GM19239 (cell line): ENCODE results near the gene VCAN.

Source experiments
- DNase-seq: peaks from one replicate; pipeline ENCODE4 v3.0.0; 2011; ENCODE audit warnings: low spot score; ENCODE audit not compliant: insufficient read length
- FAIRE-seq: peaks from 2 replicates; lab custom pipeline; 2011; peaks lifted over from hg19 to GRCh38; lab: Jason Lieb, UNC

The VCAN gene

DNA sequence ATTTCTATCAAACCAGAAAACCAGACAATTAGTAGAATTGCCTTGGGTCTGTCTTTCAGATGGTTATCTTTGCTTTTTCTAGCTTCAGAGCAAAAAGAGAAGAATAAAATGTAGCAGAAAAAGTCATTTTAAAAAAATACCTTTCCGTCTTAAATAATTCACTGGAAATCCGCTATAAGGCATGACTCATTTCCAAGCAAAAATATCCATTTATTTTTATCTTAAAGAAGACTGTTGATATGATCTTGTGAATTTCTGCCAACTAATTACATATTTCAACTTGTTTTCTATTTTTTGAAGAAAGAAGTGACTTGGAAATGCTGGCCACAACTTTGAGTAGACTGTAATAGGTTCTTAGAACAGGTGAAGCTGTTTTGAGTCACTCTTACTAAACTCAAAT, 83.7 kb downstream of the VCAN start:
- DNase-seq = no peak
- FAIRE-seq = no peak

DNA sequence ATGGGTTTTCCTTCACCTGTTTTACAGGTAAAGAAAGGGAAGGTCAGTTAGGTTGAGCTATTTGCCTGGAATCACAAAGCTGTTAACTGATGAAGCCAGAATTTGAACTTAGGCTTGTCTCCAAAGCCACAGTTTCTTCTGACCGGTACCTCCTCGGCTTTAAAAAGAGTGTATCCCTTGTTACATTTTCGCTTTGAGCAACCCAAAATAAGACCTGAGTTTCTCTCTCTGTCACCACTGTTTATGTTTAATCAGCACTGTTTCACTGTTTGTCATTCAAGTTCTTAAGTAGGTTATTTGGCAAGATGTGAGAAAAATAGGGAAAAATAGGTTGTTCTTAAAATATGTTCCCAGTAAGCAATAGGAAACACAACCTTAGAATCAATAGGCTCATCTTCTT, 84.6 kb downstream of the VCAN start:
- no peak for DNase-seq
- FAIRE-seq = peak; percentile 42

DNA sequence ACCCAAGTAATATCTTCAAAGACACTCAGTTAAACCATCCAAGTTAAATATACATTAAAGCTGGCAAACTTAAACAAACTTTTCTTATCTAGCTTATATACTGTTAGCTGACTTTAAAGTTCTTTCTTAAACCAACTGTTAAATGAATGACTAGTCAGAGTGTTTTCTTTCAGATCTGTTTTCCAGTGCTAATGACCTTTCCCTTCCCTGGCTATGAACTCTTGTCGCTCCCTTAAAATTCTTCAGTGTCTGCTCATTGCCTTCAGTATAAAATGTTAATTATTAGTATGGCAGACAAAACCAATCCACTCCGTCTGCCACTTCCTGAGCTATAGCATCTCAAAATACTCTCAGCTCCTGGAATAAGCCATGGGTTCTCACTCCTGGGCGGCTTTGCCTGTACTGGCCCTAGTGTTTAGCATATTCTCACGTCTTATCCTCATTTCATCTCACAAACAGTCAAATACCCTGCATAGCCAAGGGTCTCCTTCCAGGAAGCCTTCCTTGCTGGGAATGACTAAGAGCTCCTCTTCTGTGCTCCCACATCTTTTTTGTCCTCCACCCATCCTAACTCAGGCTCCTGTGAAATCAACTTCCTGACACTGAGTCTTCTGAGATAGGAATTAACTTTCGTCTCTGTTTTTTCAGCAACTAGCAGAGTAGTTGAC, 87.7 kb downstream of the VCAN start:
- DNase-seq = no peak
- FAIRE-seq = no peak

DNA sequence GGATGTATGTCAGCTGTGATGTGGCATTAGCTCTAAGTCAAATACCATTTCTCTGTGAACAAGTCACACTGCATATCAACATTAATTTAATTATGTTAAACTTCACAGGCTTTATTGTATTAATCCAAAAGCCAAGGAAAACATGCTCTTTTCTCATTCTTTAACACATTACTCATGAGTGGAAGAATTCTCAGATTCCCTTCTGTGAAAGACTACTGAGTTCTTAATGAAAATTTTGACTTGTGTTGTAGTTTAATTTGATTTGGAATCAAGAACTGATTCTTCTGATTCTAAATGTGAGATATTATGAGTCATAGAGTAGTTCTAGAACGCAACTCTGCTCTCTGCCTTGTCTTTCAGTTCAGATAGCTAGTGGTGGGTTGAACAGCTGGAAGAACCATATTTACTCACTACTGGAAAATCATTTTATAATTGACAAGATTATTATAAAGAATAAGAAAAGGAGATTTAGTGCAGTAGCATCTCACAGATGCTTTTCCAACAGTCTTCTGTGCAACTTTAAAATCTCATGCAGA, 90.6 kb downstream of the VCAN start:
- FAIRE-seq (no peak), DNase-seq (no peak)

DNA sequence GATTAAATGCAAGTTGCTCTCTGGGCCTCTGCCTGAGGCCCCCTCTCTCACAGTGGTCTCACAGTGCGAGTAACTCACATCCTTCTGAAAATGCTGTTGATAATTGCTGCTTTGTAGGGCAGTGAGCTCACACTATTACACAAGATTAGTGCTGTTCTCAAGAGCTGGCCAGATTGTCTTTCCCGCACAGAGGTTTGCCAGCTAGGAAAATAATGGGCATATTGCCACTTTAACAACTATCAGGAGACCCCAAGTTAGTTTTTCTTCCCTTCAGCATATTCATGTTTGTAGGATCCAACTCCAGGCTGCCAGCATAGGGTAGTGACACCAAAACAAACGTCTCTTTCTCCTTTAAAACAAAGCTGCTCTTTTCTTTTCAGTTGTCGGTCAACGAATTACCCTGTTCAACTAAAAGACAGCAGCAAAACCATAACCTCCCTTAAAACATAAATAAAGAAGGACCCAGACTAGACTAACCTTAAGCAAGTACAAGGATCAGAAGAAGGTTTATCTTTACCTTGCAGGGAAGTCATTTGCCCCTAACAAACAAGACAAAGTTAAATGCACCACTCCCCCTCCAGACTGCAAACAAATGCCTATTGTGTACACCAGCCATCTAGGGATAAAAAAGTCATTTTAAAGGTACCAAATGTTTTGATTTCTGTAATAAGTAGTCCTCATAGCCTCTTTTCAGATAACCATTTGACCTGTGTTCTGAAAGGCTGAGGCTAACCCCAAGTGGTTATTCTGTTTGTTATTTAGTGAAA, 91.4 kb downstream of the VCAN start:
- DNase-seq = no peak
- FAIRE-seq = no peak

DNA sequence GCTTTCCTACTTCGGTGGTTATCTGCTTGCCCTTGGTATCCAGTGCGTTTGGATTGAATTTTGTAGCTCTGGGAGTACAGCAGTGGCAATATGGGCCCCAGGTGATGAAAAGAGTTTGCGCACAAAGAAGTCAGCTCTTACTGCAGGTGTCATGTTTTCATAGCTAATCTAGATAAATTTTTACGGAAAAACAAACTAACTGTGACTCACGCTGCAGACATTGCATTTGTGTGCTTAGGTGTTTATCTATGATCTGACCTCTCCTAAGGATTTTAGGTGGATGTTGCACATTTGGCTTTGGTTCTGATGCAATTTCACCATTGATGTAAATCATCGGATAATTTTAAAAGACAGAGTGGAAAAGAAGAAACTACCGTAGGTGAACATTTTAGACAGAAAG, 92.1 kb downstream of the VCAN start:
- FAIRE-seq (no peak), DNase-seq (no peak)

DNA sequence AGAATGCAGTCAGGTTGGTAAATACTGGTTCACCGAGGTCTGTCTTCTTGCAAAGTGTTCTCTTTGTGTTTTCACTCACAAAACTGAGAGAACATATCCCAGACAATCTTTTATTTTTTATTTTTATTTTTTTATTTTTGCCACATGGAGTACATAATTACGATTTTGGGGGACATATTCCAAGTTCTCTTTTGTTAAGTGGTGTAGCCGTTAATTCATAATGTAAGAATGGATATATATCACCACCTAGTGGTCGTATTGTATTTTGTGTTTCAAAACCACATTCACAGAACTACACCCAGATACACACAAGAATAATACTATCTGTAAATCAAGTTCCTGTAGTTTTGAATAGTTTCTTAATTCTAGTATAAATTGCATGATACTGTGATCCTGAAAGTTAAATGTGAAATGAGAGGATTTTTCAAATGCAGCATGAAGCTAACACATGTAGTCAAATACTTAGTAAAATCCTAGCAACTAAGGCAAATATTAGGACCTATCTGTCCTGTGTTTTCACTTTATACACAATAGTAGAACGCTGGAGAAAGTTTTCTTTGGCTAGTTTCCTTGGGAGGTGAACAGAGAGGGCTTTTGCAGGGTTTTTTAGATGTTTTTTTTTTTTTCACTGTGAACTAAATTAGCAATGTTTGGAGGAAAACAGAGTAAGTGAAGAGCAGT, 92.7 kb downstream of the VCAN start:
- FAIRE-seq (peak; percentile 79), DNase-seq (no peak)

DNA sequence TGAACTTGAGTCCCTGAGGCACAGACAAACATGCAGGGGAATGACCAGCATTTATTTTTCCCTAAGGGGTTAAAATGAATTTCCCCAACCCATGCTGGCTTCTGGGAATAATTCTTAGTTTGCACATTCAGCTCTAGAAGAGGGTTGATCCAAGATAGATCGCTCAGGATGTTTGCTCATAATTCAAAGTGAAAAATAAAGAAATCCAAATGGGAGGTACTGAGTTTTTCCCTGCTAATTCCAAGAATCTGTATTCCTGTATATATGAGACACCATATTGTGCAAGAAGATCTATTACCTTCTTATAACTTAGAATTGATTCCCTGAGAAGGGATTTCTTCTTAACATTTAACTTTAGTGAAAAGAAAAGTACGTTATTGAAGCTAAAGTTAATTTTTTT, 96.2 kb downstream of the VCAN start:
- FAIRE-seq = no peak

DNA sequence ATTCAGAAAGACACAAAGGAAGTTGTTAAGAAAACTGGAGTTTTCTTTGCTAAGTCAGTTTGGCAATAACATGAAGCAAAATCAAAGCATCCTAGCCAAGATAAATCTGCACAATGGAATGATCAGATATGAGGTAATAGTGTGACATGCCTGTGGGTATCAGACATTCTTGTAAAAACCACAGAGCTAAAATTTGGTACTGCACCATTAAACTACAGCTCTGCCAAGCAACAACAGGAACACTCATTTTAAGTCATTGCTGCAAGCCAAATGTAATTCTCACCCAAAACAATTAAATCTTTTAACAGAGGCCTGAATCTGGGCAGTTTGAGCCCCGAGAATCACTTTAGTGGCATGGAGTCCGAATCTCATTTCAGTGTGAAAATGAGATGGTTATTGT, 96.6 kb downstream of the VCAN start:
- FAIRE-seq = no peak
- no peak for DNase-seq

More for the DNA sequence above, 96.2 kb downstream of the VCAN start:
- DNase-seq = no peak

DNA sequence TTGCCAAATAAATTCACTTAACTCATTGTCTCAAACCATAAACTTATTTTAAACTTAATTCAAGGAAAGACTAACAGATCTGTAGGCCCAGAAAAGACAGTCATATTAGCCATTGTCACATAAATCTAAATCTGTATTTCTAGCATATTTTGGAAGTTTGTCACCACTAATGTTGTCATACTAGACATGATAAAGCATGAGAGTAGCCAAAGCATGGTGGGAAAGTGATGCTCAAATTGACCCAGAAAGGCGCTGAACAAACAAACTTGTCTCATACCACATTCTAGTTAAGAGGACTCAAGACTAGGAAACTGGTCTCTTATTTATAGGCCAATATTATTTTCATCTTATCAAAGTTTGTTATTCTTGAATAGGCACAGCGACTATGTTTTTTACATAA, 99.4 kb downstream of the VCAN start:
- no peak for FAIRE-seq
- DNase-seq = no peak

DNA sequence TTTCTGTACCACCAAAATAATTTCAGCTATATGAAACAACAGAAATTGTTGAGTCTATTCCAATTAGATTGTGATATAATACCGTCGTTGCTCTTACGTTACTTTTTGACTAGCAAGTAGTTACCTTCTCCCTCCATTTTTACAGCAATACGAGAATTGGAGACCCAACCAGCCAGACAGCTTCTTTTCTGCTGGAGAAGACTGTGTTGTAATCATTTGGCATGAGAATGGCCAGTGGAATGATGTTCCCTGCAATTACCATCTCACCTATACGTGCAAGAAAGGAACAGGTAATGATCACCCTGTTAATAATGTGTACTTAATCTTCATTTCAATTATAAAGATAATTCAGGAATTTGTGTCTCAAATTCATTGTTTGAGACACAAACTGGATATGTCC, 100.7 kb downstream of the VCAN start:
- DNase-seq = no peak
- no peak for FAIRE-seq

DNA sequence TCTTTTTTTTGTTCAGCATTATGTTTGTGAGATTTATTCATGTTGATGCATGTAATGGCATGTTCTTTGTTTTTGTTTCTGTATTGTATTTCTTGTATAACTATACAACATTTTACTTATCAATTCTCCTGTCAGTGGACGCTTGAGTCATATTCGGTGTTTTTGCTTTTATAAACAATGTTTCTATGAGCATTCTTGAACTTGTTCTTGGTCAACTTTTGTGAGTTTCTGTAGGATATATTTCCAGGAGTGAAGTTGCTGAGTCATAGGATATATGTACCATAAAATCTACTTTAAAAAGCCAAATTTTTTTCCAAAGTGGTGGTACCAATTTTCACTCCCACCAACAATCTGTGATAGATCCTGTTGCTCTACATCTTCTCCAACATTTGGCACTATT, 104.8 kb downstream of the VCAN start:
- no peak for DNase-seq
- no peak for FAIRE-seq

DNA sequence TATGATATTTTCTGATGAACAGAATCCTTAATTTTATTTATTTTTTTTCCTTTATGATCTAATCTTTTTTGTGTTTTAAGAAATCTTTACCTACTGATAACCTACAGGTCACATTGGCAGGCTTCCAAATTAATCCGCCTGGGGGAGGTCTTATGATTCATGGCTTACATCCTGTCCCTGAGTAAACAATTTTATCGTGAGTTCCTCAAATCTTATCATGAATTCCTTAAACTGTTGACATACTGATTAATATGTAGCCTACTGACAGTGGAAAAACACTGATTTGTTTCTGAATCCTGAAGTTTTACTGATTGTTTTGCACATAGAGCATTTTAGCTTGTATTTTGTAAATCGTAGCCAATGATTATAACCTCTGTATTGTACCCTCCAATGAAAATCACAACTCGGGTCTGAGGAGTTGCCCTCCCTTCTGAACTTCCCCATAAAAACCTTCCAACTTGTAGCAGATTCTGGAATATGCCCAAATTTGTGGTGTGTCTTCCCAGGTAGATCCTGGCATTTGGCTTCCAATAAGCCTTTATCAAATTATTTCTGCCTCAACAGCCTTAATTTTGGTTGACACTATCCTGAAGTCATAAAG, 105.6 kb downstream of the VCAN start:
- FAIRE-seq (no peak), DNase-seq (no peak)

DNA sequence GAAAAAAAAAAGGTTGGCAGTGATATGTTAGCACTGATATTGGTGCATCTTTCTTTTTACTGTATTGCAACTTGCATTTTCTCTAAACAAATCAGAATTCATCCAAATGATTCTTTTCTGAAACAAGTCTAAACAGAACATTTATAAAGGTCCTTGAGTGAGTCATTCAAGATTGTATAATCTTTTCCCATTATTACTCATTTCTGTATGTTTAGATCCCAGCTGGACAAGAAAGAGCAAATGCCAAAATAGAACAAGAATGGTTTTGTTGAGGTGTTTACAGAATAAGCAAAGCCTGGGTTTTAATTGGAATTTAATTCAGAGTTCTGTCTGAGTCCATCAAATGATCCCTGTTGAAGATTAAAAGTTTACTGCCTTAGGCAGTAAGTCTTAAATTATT, 112.3 kb downstream of the VCAN start:
- DNase-seq = no peak
- no peak for FAIRE-seq

DNA sequence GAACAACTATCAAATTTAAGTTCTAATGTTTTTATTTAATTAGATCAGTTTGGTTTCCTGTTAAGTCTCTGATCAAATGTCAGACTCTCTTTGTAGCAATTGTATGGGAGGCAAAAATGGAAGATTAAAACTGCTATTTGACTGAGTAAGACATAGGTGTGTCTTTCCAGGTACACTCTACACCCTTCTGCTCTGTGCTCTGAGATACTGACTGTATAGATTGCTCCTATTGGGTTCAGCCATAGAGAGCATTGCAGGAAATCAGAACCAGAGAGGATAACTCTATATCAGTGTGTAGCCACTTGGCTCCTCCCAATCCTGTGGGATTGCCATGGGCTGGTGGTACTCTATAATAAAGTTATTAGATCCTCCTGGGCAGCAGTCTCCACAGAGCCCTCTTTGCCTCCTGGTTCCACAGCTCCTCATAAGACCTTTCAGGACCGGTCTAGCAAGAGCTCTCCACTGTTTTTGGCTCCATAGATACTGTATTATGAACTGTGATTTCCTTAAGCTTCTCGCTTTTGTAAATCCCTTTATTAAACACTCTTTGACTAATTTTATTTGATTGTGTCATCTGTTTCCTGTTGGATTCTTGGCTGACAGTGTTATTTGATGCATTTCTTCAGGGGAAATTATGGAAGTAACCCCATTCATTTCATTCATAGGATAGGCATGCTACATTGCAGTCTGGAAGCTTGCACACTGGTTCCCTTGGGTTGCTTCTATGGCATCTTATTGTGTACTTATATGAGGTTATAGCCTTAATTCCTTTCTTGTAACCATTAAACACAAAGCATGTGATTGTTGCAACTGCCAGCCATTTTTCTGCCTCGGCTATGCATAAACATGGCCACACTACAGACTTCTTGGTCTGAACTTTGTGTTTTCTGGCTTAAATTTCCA, 115.6 kb downstream of the VCAN start:
- FAIRE-seq = no peak
- DNase-seq = no peak

DNA sequence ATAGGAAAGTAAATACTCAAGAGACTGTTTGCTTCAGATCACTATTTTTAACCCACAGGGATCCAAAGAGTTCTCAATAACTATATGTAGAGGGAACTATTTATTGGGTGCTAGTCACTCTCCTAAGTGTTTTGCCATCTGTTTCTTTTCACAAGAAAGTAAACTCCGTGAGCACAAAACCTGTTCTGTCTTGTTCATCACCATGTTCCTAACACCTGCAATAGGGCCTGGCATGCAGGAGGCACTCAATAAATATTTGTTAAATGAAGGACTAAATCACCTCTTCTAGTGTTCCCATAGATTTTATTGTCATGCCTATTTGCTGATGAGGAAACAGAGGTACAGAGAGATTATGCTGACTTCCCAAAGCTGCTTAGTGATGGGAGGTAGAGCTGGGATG, 118.2 kb downstream of the VCAN start:
- no peak for FAIRE-seq
- no peak for DNase-seq

DNA sequence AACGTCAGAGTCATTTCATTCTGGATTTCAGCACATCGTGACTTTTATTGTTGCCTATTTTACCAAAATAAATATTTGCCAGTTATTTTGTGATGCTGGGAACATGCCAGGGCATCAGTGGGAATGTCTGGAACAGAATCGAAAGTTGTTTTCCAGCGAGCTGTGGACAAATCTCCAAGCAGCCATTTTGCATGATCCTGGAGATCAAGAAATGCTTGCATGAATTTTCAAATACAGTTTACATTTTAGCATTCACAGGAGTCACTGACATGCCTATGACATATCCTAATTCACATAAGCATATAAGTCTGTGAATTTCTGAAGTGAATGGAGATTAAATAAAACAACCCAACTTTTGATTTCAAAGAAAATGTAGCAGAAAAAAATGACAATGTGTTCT, 119.4 kb downstream of the VCAN start:
- FAIRE-seq (no peak), DNase-seq (no peak)

DNA sequence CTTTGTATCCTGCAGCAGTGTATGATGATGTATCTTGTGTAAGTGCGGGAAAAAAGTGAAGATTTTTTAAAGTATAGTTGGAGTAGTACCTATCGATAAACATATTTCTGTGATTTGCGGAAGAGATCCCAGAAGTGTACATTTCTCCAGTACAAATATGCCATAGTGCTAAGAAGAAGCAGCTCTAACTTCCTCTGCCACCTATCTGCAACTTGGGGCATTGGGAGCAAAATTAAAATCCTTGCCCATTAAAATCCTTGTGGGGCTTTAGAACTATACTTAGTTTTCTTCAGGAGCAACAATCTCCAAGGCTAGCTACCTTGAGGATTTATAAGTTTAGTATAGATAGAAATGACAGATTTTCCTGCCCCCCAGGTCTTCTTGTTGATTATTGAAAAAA, 123.7 kb downstream of the VCAN start:
- FAIRE-seq (no peak), DNase-seq (no peak)

DNA sequence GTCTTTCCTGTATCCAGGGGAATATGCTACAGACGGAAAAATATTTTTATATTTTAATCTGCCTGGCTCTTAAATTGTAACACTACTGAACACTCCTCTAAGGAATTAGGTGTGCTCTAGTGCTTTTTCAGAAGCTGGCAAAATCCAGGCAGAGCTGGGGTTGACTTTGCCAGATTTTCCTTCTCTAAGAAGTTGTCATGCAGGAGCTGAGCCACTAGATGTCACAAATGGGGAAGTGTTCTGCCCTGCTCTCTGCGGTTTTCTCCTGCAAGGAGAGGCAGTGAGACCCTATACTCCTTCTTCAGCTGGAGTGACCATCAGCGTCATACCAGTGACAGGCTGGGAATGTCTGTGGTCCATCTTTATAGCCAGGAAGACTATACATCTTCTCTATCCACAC, 136.6 kb downstream of the VCAN start:
- peak; percentile 3 for DNase-seq
- peak; percentile 80 for FAIRE-seq

DNA sequence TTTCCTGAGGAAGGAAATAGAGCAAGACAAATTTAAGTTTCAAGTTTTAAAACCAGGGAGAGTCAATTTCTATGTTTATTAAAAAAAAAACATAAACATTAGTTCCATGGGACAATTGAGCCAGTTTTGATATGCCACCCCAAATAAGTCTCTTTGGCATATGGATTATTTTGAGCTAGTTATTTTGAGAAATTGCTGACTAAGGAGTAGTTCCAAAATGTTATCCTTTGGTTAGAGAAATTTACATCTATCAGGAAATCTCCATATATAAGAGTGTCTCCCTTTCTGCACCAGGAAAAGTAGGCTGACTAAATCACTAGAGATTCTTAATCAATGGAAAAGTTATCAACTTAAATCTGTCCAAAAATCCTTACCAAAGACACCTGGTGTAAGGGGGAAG, 143.3 kb downstream of the VCAN start:
- DNase-seq (no peak), FAIRE-seq (no peak)
